H9 (cell line): ENCODE data around the gene FBXL7. TPM values are rescaled to one million over a fixed set of nuclear protein-coding genes. Genes with fewer than 3 reads are reported as not detected.

Experiments used
- DNase-seq: peaks from one replicate; pipeline ENCODE4 v3.0.0-alpha.2; 2017
- H2AFZ ChIP-seq: one replicate; pipeline ENCODE4 v1.6.1; 2013; ENCODE audit warnings: mild to moderate bottlenecking, low read length, control low read depth, moderate library complexity
- H2AK5ac ChIP-seq: 2 replicates; pipeline ENCODE4 v1.6.1; 2013; ENCODE audit warnings: low read length, control low read depth, mixed read lengths; ENCODE audit not compliant: insufficient read length
- H2BK120ac ChIP-seq: one replicate; pipeline ENCODE4 v1.6.1; 2013; ENCODE audit warnings: low read depth, mild to moderate bottlenecking, low read length, control low read depth, inconsistent platforms; ENCODE audit not compliant: poor library complexity, severe bottlenecking
- H2BK12ac ChIP-seq: 2 replicates; pipeline ENCODE4 v1.6.1; 2013; ENCODE audit warnings: low read length, control low read depth, mixed read lengths, low read depth; ENCODE audit not compliant: insufficient read length
- H2BK15ac ChIP-seq: 2 replicates; pipeline ENCODE4 v1.6.1; 2013; ENCODE audit warnings: low read depth, low read length, control low read depth
- H2BK20ac ChIP-seq: one replicate; pipeline ENCODE4 v1.6.1; 2013; ENCODE audit warnings: low read depth, mild to moderate bottlenecking, low read length, control low read depth, inconsistent platforms; ENCODE audit not compliant: poor library complexity, severe bottlenecking
- H2BK5ac ChIP-seq: 2 replicates; pipeline ENCODE4 v1.6.1; 2013; ENCODE audit warnings: low read length, control low read depth, mixed read lengths; ENCODE audit not compliant: insufficient read length
- H3K14ac ChIP-seq: 2 replicates; pipeline ENCODE4 v1.6.1; 2013; ENCODE audit warnings: low read length, control low read depth; ENCODE audit not compliant: insufficient read depth
- H3K18ac ChIP-seq: 2 replicates; pipeline ENCODE4 v1.6.1; 2013; ENCODE audit warnings: low read depth, mild to moderate bottlenecking, mixed read lengths, low read length, control low read depth; ENCODE audit not compliant: insufficient read length
- H3K23ac ChIP-seq: 2 replicates; pipeline ENCODE4 v1.6.1; 2013; ENCODE audit warnings: low read length, control low read depth, mixed read lengths, low read depth; ENCODE audit not compliant: insufficient read length
- H3K23me2 ChIP-seq: 2 replicates; pipeline ENCODE4 v1.6.1; 2013; ENCODE audit warnings: low read depth, mild to moderate bottlenecking, mixed read lengths, low read length, control low read depth; ENCODE audit not compliant: insufficient read length, poor library complexity, severe bottlenecking
- H3K27ac ChIP-seq: 2 replicates; pipeline ENCODE4 v1.5.1; 2013; ENCODE audit warnings: low read length, control low read depth, mixed read lengths, low read depth; ENCODE audit not compliant: insufficient read length
- H3K27me3 ChIP-seq: 2 replicates; pipeline ENCODE4 v1.6.1; 2013; ENCODE audit warnings: low read length, control low read depth, inconsistent platforms; ENCODE audit not compliant: insufficient read depth
- H3K4ac ChIP-seq: 2 replicates; pipeline ENCODE4 v1.6.1; 2013; ENCODE audit warnings: low read depth, mild to moderate bottlenecking, control low read depth, inconsistent platforms, low read length, moderate library complexity
- H3K4me1 ChIP-seq: 2 replicates; pipeline ENCODE4 v1.6.1; 2013; ENCODE audit warnings: low read length, control low read depth, inconsistent platforms; ENCODE audit not compliant: insufficient read depth
- H3K4me2 ChIP-seq: 2 replicates; pipeline ENCODE4 v1.6.1; 2013; ENCODE audit warnings: low read length, control low read depth, mixed read lengths; ENCODE audit not compliant: insufficient read length, insufficient read depth
- H3K56ac ChIP-seq: 2 replicates; pipeline ENCODE4 v1.6.1; 2013; ENCODE audit warnings: low read depth, mild to moderate bottlenecking, mixed read lengths, low read length, control low read depth; ENCODE audit not compliant: insufficient read length
- H3K79me1 ChIP-seq: 2 replicates; pipeline ENCODE4 v1.6.1; 2013; ENCODE audit warnings: low read depth, mild to moderate bottlenecking, moderate library complexity, low read length, control low read depth, inconsistent platforms; ENCODE audit not compliant: insufficient read depth, poor library complexity, severe bottlenecking
- H3K79me2 ChIP-seq: 2 replicates; pipeline ENCODE4 v1.6.1; 2013; ENCODE audit warnings: low read length, control low read depth, inconsistent platforms; ENCODE audit not compliant: insufficient read depth
- H3K9ac ChIP-seq: 2 replicates; pipeline ENCODE4 v1.6.1; 2013; ENCODE audit warnings: low read length, control low read depth, mixed read lengths; ENCODE audit not compliant: insufficient read length; ENCODE audit errors: extremely low read depth
- H3K9me3 ChIP-seq: one replicate; pipeline ENCODE4 v1.6.1; 2013; ENCODE audit warnings: low read depth, low read length, inconsistent platforms; ENCODE audit not compliant: control insufficient read depth
- H3T11ph ChIP-seq: one replicate; pipeline ENCODE4 v1.6.1; 2013; ENCODE audit warnings: mild to moderate bottlenecking, low read length, control low read depth, inconsistent platforms
- H4K20me1 ChIP-seq: one replicate; pipeline ENCODE4 v1.6.1; 2013; ENCODE audit not compliant: control insufficient read depth, insufficient read length, insufficient read depth
- H4K5ac ChIP-seq: 2 replicates; pipeline ENCODE4 v1.6.1; 2013; ENCODE audit warnings: low read depth, mild to moderate bottlenecking, mixed read lengths, low read length, control low read depth; ENCODE audit not compliant: insufficient read length
- H4K8ac ChIP-seq: replicated peaks from 2 replicates; pipeline ENCODE4 v1.6.1; 2013; ENCODE audit warnings: low read length, control low read depth, mixed read lengths, low read depth; ENCODE audit not compliant: insufficient read length
- H4K91ac ChIP-seq: 2 replicates; pipeline ENCODE4 v1.6.1; 2013; ENCODE audit warnings: low read depth, mild to moderate bottlenecking, moderate library complexity, mixed read lengths, low read length, control low read depth; ENCODE audit not compliant: insufficient read length
- H3K27ac Mint-ChIP-seq, 3 experiments: 2 replicates in 2 of 3; 3 replicates in 1 of 3; pipeline ENCODE4 v1.8.0; 2020 to 2021; ENCODE audit warnings: mixed read lengths in 3 of 3, mild to moderate bottlenecking in 1 of 3, moderate library complexity in 1 of 3
- H3K27me3 Mint-ChIP-seq: 2 replicates; pipeline ENCODE4 v1.8.0; 2021; ENCODE audit warnings: low read depth, mild to moderate bottlenecking, moderate library complexity, mixed read lengths
- H3K36me3 Mint-ChIP-seq, 3 experiments: 2 replicates in 2 of 3; 3 replicates in 1 of 3; pipeline ENCODE4 v1.8.0; 2020 to 2021; ENCODE audit warnings: low read depth in 3 of 3, mixed read lengths in 3 of 3; ENCODE audit not compliant: insufficient read depth in 1 of 3
- H3K4me1 Mint-ChIP-seq, 2 experiments: 2 replicates each; pipeline ENCODE4 v1.8.0; 2020; ENCODE audit warnings: mixed read lengths in 2 of 2
- H3K4me3 Mint-ChIP-seq, 2 experiments: 2 replicates in 1 of 2; 3 replicates in 1 of 2; pipeline ENCODE4 v1.8.0; 2020 to 2021; ENCODE audit warnings: mild to moderate bottlenecking in 2 of 2, mixed read lengths in 2 of 2, moderate library complexity in 1 of 2
- H3K9me3 Mint-ChIP-seq, 2 experiments: 2 replicates in 1 of 2; 3 replicates in 1 of 2; pipeline ENCODE4 v1.8.0; 2020; ENCODE audit warnings: mild to moderate bottlenecking in 2 of 2, mixed read lengths in 2 of 2, moderate library complexity in 1 of 2
- CTCF ChIP-seq: fragments of 200-600 bp; sonication (generic); conservative IDR thresholded peaks from 3 replicates; pipeline ENCODE4 v1.8.0; 2021; ENCODE audit warnings: antibody characterized with exemption, mild to moderate bottlenecking
- total RNA-seq: library from RNA; stranded (reverse); gene quantifications from 2 replicates; pipeline ENCODE4 v1.2.1, GENCODE V29; 2021

The FBXL7 gene
- total RNA-seq, 1 experiment from 2014 or later, result 14.6 TPM

GRCh38 chr5:15566789-15567188, 66.8 kb downstream of the FBXL7 start:
- no peak for TF ChIP-seq CTCF
- Mint-ChIP-seq H3K4me3 (no peak overlapping the region), H3K27me3 (no peaks in the 10 kb centered on the region), H3K9me3 (no peaks in the 10 kb centered on the region; a peak in 1 of 5 replicates), H3K4me1 (peaks cover 14 to 19% of the 10 kb centered on the region in 2 experiments), H3K27ac (no peak overlapping the region), H3K36me3 (peaks cover 0 to 3% (median 1%) of the 10 kb centered on the region in 3 experiments; a peak in 3 of 7 replicates)
- H4K5ac ChIP-seq, result no peak overlapping the region
- no peak overlapping the region for H2BK20ac ChIP-seq
- no peak overlapping the region for H3K23ac ChIP-seq
- H2AK5ac ChIP-seq, result no peak overlapping the region
- H4K91ac ChIP-seq, result no peak overlapping the region
- no peak overlapping the region for H2BK12ac ChIP-seq
- no peak overlapping the region for H2BK5ac ChIP-seq
- no peaks in the 10 kb centered on the region for H3K79me2 ChIP-seq
- DNase-seq, result no peak
- H4K20me1 ChIP-seq, result no peaks in the 10 kb centered on the region
- no peaks in the 10 kb centered on the region for H3K4me1 ChIP-seq
- H2BK120ac ChIP-seq, result no peak overlapping the region
- H3K23me2 ChIP-seq, result no peaks in the 10 kb centered on the region
- no peak overlapping the region for H3K9ac ChIP-seq
- no peak overlapping the region for H2BK15ac ChIP-seq
- H3K9me3 ChIP-seq, result no peaks in the 10 kb centered on the region
- no peak overlapping the region for H2AFZ ChIP-seq
- no peak overlapping the region for H3K4me2 ChIP-seq
- H3K56ac ChIP-seq, result no peak overlapping the region
- H4K8ac ChIP-seq, result no peak overlapping the region
- H3K4ac ChIP-seq, result no peak overlapping the region
- no peaks in the 10 kb centered on the region for H3K27me3 ChIP-seq
- peaks cover 2% of the 10 kb centered on the region for H3K79me1 ChIP-seq
- H3K18ac ChIP-seq, result no peak overlapping the region
- H3T11ph ChIP-seq, result no peak overlapping the region
- no peak overlapping the region for H3K14ac ChIP-seq
- H3K27ac ChIP-seq, result no peak overlapping the region
